ENCODE data around the gene PUM2. TPM values are rescaled to one million over a fixed set of nuclear protein-coding genes. Genes with fewer than 3 reads are reported as not detected.

Gene PUM2
- total RNA-seq, 1 experiment from 2014 or later: 104 TPM

GRCh38 chr2:20363578-20363977 is 12.9 kb upstream of the PUM2 start (continued):
- no peak for TF ChIP-seq OVOL2 (CRISPR knock-in tag; IDR thresholded peaks at IDR 0.05; ENCODE audit: borderline replicate concordance)
- no peak for TF ChIP-seq HMGXB4 (CRISPR knock-in tag; IDR thresholded peaks at IDR 0.05)
- TF ChIP-seq PRRX2 (CRISPR knock-in tag; IDR thresholded peaks at IDR 0.05): no peak
- no peak for TF ChIP-seq MYBL2 (CRISPR knock-in tag; IDR thresholded peaks at IDR 0.05)
- TF ChIP-seq, protein P1, sequence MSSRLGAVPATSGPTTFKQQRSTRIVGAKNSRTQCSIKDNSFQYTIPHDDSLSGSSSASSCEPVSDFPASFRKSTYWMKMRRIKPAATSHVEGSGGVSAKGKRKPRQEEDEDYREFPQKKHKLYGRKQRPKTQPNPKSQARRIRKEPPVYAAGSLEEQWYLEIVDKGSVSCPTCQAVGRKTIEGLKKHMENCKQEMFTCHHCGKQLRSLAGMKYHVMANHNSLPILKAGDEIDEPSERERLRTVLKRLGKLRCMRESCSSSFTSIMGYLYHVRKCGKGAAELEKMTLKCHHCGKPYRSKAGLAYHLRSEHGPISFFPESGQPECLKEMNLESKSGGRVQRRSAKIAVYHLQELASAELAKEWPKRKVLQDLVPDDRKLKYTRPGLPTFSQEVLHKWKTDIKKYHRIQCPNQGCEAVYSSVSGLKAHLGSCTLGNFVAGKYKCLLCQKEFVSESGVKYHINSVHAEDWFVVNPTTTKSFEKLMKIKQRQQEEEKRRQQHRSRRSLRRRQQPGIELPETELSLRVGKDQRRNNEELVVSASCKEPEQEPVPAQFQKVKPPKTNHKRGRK (CRISPR knock-in tag; IDR thresholded peaks at IDR 0.05; ENCODE audit: borderline replicate concordance): no peak
- TF ChIP-seq, protein P2, sequence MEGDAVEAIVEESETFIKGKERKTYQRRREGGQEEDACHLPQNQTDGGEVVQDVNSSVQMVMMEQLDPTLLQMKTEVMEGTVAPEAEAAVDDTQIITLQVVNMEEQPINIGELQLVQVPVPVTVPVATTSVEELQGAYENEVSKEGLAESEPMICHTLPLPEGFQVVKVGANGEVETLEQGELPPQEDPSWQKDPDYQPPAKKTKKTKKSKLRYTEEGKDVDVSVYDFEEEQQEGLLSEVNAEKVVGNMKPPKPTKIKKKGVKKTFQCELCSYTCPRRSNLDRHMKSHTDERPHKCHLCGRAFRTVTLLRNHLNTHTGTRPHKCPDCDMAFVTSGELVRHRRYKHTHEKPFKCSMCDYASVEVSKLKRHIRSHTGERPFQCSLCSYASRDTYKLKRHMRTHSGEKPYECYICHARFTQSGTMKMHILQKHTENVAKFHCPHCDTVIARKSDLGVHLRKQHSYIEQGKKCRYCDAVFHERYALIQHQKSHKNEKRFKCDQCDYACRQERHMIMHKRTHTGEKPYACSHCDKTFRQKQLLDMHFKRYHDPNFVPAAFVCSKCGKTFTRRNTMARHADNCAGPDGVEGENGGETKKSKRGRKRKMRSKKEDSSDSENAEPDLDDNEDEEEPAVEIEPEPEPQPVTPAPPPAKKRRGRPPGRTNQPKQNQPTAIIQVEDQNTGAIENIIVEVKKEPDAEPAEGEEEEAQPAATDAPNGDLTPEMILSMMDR (IDR thresholded peaks at IDR 0.05): no peak

GRCh38 chr2:20362701-20363435 is 12.2 kb upstream of the PUM2 start:
- no peak for ATAC-seq
- POLR2A ChIA-PET: interaction anchor here (0.6 kb wide), 1 partner anchor 142 kb away, joined by 3 read pairs; no protein-coding TSS in a partner anchor
- no peak for DNase-seq (ENCODE audit: low spot score)
- CTCF ChIA-PET: no interaction called here
- Mint-ChIP-seq H3K36me3 (no peaks in the 10 kb centered on the region), H3K9me3 (peaks cover 14% of the 10 kb centered on the region), H3K4me3 (no peak overlapping the region), H3K27me3 (ENCODE audit: low read depth) (peaks cover 3% of the 10 kb centered on the region; the same call in 1 of the 2 replicates), H3K27ac (no peak overlapping the region), H3K4me1 (no peaks in the 10 kb centered on the region)
- TF ChIP-seq FOXP1 (CRISPR knock-in tag; IDR thresholded peaks at IDR 0.05; ENCODE audit: borderline replicate concordance) (no peak), E2F1 (CRISPR knock-in tag; IDR thresholded peaks at IDR 0.05) (no peak), ZNF281 (CRISPR knock-in tag; IDR thresholded peaks at IDR 0.05) (no peak), ZNF317 (CRISPR knock-in tag; IDR thresholded peaks at IDR 0.05; ENCODE audit: borderline replicate concordance, low read depth) (no peak)
- TF ChIP-seq, protein P3, sequence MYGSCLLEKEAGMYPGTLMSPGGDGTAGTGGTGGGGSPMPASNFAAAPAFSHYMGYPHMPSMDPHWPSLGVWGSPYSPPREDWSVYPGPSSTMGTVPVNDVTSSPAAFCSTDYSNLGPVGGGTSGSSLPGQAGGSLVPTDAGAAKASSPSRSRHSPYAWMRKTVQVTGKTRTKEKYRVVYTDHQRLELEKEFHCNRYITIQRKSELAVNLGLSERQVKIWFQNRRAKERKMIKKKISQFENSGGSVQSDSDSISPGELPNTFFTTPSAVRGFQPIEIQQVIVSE (CRISPR knock-in tag; IDR thresholded peaks at IDR 0.05; ENCODE audit: borderline replicate concordance): no peak
- TF ChIP-seq, protein P4, sequence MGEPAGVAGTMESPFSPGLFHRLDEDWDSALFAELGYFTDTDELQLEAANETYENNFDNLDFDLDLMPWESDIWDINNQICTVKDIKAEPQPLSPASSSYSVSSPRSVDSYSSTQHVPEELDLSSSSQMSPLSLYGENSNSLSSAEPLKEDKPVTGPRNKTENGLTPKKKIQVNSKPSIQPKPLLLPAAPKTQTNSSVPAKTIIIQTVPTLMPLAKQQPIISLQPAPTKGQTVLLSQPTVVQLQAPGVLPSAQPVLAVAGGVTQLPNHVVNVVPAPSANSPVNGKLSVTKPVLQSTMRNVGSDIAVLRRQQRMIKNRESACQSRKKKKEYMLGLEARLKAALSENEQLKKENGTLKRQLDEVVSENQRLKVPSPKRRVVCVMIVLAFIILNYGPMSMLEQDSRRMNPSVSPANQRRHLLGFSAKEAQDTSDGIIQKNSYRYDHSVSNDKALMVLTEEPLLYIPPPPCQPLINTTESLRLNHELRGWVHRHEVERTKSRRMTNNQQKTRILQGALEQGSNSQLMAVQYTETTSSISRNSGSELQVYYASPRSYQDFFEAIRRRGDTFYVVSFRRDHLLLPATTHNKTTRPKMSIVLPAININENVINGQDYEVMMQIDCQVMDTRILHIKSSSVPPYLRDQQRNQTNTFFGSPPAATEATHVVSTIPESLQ (CRISPR knock-in tag; IDR thresholded peaks at IDR 0.05): no peak
